Suprapubic skin (tissue), 4 donors: ENCODE results near the gene GLE1. TPM values are rescaled to one million over a fixed set of nuclear protein-coding genes. Genes with fewer than 3 reads are reported as not detected.

Experiments
- DNase-seq, 2 donors: peaks; one replicate each; pipeline ENCODE4 v3.0.0-alpha.2; 2019; ENCODE audit warnings: low spot score in 2 of 2
- H3K27ac ChIP-seq: fragments of 200-600 bp; sonication (generic); one replicate; pipeline ENCODE4 v1.5.1; 2019
- H3K27me3 ChIP-seq: fragments of 200-600 bp; sonication (generic); one replicate; pipeline ENCODE4 v1.5.1; 2019
- H3K36me3 ChIP-seq: fragments of 200-600 bp; sonication (generic); one replicate; pipeline ENCODE4 v1.5.1; 2019
- H3K4me1 ChIP-seq: fragments of 200-600 bp; sonication (generic); one replicate; pipeline ENCODE4 v1.5.1; 2019
- H3K4me3 ChIP-seq: fragments of 200-600 bp; sonication (generic); one replicate; pipeline ENCODE4 v1.5.1; 2019; ENCODE audit warnings: mild to moderate bottlenecking
- H3K9me3 ChIP-seq: fragments of 200-600 bp; sonication (generic); one replicate; pipeline ENCODE4 v1.5.1; 2019
- EP300 ChIP-seq: sonication (generic); formaldehyde crosslinking; IDR thresholded peaks from one replicate; pipeline ENCODE4 v1.6.1; 2017; ENCODE audit warnings: antibody characterized with exemption
- POLR2A ChIP-seq, 2 donors: fragments of 450-650 bp; IDR thresholded peaks; one replicate each; pipeline ENCODE4 v1.6.1; 2017; ENCODE audit warnings: antibody characterized with exemption in 2 of 2, mild to moderate bottlenecking in 2 of 2, moderate library complexity in 2 of 2
- POLR2AphosphoS5 ChIP-seq, 3 donors: sonication (generic); formaldehyde crosslinking; IDR thresholded peaks; one replicate each; pipeline ENCODE4 v1.6.1; 2017; ENCODE audit warnings: antibody characterized with exemption in 3 of 3
- WGBS: methylation state at CpG from one replicate; pipeline ENCODE4 v1.1.5; 2018; 5-methylcytosine and 5-hydroxymethylcytosine counted together
- total RNA-seq, 4 donors: library from RNA; depleted of rRNA; stranded (reverse); fragments of >200 nt; gene quantifications; one replicate each; pipeline ENCODE4 v1.1.0, GENCODE V29; 2016
- TF ChIP-seq, protein P1 (sequence below), 2 donors: fragments of 200-600 bp in 1 of 2; fragments of 450-650 bp in 1 of 2; sonication (generic) in 1 of 2; IDR thresholded peaks; one replicate each; pipeline ENCODE4 v1.5.1; 2016 to 2019; ENCODE audit warnings: antibody characterized with exemption in 2 of 2, mild to moderate bottlenecking in 1 of 2, moderate library complexity in 1 of 2

Gene GLE1
- total RNA-seq, 4 donors from 2014 or later = 27.5 to 39.6 (median 28.5) TPM

- Histone ChIP-seq H3K27ac (no peak overlapping the region), H3K36me3 (peaks cover 91% of the 10 kb centered on the region), H3K4me1 (peaks cover 4% of the 10 kb centered on the region), H3K4me3 (no peak overlapping the region), H3K9me3 (no peaks in the 10 kb centered on the region), H3K27me3 (no peaks in the 10 kb centered on the region)
- TF ChIP-seq EP300 (no peak), POLR2AphosphoS5 (IDR thresholded peaks at IDR 0.05) (no peak), POLR2A (IDR thresholded peaks at IDR 0.05) (no peak)
- TF ChIP-seq, protein P1, sequence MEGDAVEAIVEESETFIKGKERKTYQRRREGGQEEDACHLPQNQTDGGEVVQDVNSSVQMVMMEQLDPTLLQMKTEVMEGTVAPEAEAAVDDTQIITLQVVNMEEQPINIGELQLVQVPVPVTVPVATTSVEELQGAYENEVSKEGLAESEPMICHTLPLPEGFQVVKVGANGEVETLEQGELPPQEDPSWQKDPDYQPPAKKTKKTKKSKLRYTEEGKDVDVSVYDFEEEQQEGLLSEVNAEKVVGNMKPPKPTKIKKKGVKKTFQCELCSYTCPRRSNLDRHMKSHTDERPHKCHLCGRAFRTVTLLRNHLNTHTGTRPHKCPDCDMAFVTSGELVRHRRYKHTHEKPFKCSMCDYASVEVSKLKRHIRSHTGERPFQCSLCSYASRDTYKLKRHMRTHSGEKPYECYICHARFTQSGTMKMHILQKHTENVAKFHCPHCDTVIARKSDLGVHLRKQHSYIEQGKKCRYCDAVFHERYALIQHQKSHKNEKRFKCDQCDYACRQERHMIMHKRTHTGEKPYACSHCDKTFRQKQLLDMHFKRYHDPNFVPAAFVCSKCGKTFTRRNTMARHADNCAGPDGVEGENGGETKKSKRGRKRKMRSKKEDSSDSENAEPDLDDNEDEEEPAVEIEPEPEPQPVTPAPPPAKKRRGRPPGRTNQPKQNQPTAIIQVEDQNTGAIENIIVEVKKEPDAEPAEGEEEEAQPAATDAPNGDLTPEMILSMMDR (IDR thresholded peaks at IDR 0.05) = no peak
- no peak for DNase-seq
- WGBS = 65% methylated on average over 2 of the region's 2 CpGs
Observed at GRCh38 chr9:128526720-128527119, 22.2 kb downstream of the GLE1 start.

GRCh38 chr9:128528445-128529160 lies 24.1 kb downstream of the GLE1 start:
- Histone ChIP-seq H3K27me3 (no peaks in the 10 kb centered on the region), H3K27ac (no peak overlapping the region), H3K4me3 (no peak overlapping the region), H3K4me1 (peaks cover under 1% of the 10 kb centered on the region), H3K36me3 (peaks cover 95% of the 10 kb centered on the region), H3K9me3 (no peaks in the 10 kb centered on the region)
- 88% methylated on average over 15 of the region's 15 CpGs for WGBS
- no peak for DNase-seq
- TF ChIP-seq POLR2A (IDR thresholded peaks at IDR 0.05) (no peak), EP300 (no peak), POLR2AphosphoS5 (IDR thresholded peaks at IDR 0.05) (no peak)
- TF ChIP-seq, protein P1 (IDR thresholded peaks at IDR 0.05) = no peak

DNA sequence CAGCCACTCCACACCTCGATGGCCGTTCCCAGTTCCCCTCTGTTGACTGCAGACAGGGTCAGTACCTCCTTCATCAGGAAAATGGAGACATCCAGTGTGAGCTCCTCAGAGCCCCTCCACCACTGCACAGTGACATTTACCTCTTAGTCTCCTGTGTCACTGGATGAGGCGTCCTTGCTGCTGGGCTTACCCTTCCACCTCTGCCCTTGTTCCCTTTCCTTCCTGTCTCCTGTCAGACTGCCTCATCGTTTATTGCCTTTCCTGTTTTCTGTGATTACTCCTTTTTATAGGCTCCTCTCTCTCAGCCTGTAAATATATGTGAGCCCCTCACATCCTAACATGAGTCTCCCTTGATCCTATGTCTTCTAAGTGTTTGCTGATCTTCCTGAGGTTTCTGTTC lies 24.7 kb downstream of the GLE1 start:
- Histone ChIP-seq H3K27me3 (no peaks in the 10 kb centered on the region), H3K4me3 (no peak overlapping the region), H3K9me3 (no peaks in the 10 kb centered on the region), H3K27ac (no peak overlapping the region), H3K36me3 (peaks cover 95% of the 10 kb centered on the region), H3K4me1 (no peaks in the 10 kb centered on the region)
- TF ChIP-seq, protein P1 (IDR thresholded peaks at IDR 0.05) = no peak
- TF ChIP-seq POLR2AphosphoS5 (IDR thresholded peaks at IDR 0.05) (no peak), POLR2A (IDR thresholded peaks at IDR 0.05) (no peak), EP300 (no peak)
- 76% methylated on average over 4 of the region's 4 CpGs for WGBS
- DNase-seq = no peak

DNA sequence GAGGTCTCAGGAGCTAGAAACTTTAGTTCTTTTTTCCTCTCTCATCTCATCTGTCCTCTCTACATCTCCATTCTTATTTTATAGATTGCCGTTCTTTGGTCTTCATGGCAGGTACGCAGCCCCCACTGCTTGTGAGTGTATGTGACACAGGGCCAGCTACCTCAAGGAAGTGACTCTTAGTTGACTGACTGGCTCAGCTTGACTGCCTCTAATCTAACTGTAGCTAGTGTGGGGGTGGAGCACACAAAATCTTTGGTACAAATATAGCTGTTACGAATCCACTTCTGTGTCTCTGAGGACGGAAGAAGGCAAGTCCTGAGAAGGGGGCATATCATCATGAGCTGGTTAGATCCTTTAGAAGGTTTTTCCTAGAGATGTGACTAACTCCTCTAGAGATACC lies 28.1 kb downstream of the GLE1 start:
- no peaks in the 10 kb centered on the region for H3K27me3 ChIP-seq
- peak in 1 of 2 donors; percentile 5 for DNase-seq
- no peaks in the 10 kb centered on the region for H3K4me1 ChIP-seq
- H3K36me3 ChIP-seq = peaks cover 95% of the 10 kb centered on the region
- H3K9me3 ChIP-seq = no peaks in the 10 kb centered on the region
- 89% methylated on average over 4 of the region's 4 CpGs for WGBS
- no peak overlapping the region for H3K4me3 ChIP-seq
- no peak overlapping the region for H3K27ac ChIP-seq
- TF ChIP-seq POLR2AphosphoS5 (IDR thresholded peaks at IDR 0.05) = no peak
- TF ChIP-seq POLR2A (IDR thresholded peaks at IDR 0.05) = no peak
- TF ChIP-seq EP300 = no peak
- TF ChIP-seq, protein P1 (IDR thresholded peaks at IDR 0.05) = no peak

DNA sequence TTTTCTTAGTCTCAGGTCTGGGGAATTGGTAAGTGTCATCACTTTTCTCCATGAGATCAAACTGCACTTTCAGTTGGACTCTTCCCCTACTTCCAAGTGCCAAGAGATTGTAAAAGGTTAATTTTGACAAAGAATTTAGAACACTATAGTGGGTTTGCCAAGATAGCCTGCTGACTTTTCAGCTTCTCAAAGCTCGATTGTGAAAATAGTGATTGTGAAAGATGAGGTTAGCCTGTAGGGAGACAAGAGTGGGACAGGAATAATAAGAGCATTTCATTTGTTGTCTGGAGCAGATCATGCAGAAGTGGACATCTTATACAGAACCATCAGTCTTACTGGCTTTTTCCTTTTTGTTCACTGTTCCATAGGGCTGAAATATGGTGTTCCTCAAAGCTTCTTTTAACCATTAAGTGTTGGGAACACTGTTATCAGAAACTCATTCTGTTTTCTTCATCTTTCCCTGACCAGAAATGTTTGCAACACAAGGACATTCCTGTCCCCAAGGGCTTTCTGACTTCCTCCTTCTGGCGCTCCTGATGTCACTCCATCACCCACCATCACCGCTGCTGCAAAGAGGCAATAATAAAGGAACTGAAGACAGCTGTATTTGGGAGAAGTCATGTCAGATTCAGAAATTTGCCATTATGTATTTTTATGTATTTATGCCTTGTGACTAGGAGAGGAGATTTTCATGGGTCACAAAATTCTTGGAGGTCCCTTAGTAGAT lies 36.3 kb downstream of the GLE1 start:
- no peaks in the 10 kb centered on the region for H3K27me3 ChIP-seq
- DNase-seq = no peak
- H3K9me3 ChIP-seq = no peaks in the 10 kb centered on the region
- H3K36me3 ChIP-seq = peaks cover 76% of the 10 kb centered on the region
- 68% methylated on average over 3 of the region's 3 CpGs for WGBS
- no peak overlapping the region for H3K4me3 ChIP-seq
- H3K27ac ChIP-seq = no peak overlapping the region
- H3K4me1 ChIP-seq = no peaks in the 10 kb centered on the region
- TF ChIP-seq POLR2AphosphoS5 (IDR thresholded peaks at IDR 0.05) (no peak), POLR2A (IDR thresholded peaks at IDR 0.05) (no peak), EP300 (no peak)
- TF ChIP-seq, protein P1 (IDR thresholded peaks at IDR 0.05) = no peak
